HG03439 (cell line): Measurements from ENCODE around the gene NCOA5.

ENCODE experiments used
- ATAC-seq: cut with Tn5 transposase; IDR thresholded peaks from one replicate; pipeline ENCODE4 v1.9.1; 2021; ENCODE audit warnings: mild to moderate bottlenecking, moderate library complexity; ENCODE audit not compliant: unreplicated experiment

Gene NCOA5

GRCh38 chr20:46089417-46090388 lies at the start of gene NCOA5:
Gene NCOA5, minus strand, starts transcription at chr20:46089962. Its CDS starts 10,538 bp downstream, at chr20:46079424.
- peak; percentile 88 for ATAC-seq

- ATAC-seq = no peak
Observed at GRCh38 chr20:46139266-46139889, 49.6 kb upstream of the NCOA5 start.

- ATAC-seq = no peak
Observed at GRCh38 chr20:46137816-46138215, 48.1 kb upstream of the NCOA5 start.

- ATAC-seq = no peak
Observed at GRCh38 chr20:46135856-46136633, 46.3 kb upstream of the NCOA5 start.

GRCh38 chr20:46134716-46135115 lies 45.0 kb upstream of the NCOA5 start:
- no peak for ATAC-seq

- no peak for ATAC-seq
Observed at GRCh38 chr20:46133886-46134654, 44.3 kb upstream of the NCOA5 start.

GRCh38 chr20:46132705-46133120 lies 43.0 kb upstream of the NCOA5 start:
- ATAC-seq = no peak

- no peak for ATAC-seq
Observed at GRCh38 chr20:46131396-46131795, 41.6 kb upstream of the NCOA5 start.

GRCh38 chr20:46130534-46130933 lies 40.8 kb upstream of the NCOA5 start:
- ATAC-seq = no peak

- no peak for ATAC-seq
Observed at GRCh38 chr20:46129955-46130481, 40.3 kb upstream of the NCOA5 start.

- ATAC-seq = no peak
Observed at GRCh38 chr20:46128310-46129151, 38.8 kb upstream of the NCOA5 start.

GRCh38 chr20:46127396-46128010 lies 37.7 kb upstream of the NCOA5 start:
- no peak for ATAC-seq

GRCh38 chr20:46126440-46127056 lies 36.8 kb upstream of the NCOA5 start:
- ATAC-seq = no peak

- no peak for ATAC-seq
Observed at GRCh38 chr20:46123482-46124245, 33.9 kb upstream of the NCOA5 start.

- no peak for ATAC-seq
Observed at GRCh38 chr20:46122516-46123481, 33.0 kb upstream of the NCOA5 start.

GRCh38 chr20:46122071-46122470 lies 32.3 kb upstream of the NCOA5 start:
- no peak for ATAC-seq
